Suprapubic skin (tissue), 3 donors: Measurements from ENCODE around the gene CALR3.

Experiments
- CTCF ChIP-seq, 2 donors: fragments of 200-600 bp in 1 of 2; fragments of 450-650 bp in 1 of 2; sonication (generic) in 1 of 2; IDR thresholded peaks; one replicate each; pipeline ENCODE4 v1.5.1; 2016 to 2019; ENCODE audit warnings: antibody characterized with exemption in 2 of 2, mild to moderate bottlenecking in 1 of 2, moderate library complexity in 1 of 2
- POLR2A ChIP-seq, 2 donors: fragments of 450-650 bp; IDR thresholded peaks; one replicate each; pipeline ENCODE4 v1.6.1; 2017; ENCODE audit warnings: antibody characterized with exemption in 2 of 2, mild to moderate bottlenecking in 2 of 2, moderate library complexity in 2 of 2

DNA sequence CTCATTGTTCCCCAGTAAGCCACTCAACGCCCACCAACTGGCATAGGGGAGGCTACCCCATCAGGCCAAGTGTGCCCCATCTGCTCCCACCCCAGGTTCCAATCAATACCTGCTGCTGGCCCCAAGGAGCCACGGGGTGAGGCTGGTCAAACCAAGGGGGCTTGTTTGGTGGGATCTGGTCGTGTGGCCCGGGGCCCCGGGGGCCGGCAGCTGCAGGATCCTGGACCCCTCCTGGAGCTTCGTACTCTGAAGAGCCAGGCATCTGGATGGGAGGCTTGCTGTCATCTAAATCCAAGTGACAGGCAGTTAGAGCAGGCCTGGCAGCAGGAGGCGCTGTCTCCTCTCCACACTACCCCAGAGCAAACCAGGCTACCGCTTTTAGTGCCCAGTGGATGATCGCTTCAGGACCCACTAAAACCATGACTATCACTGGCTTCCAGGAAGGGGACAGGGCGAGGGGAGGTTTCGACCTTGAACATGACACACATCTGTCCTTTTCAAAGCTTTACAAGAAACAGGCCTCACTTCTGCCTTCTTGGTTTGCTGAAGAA is 32.1 kb upstream of the CALR3 start:
- TF ChIP-seq CTCF (IDR thresholded peaks at IDR 0.05): peak in 1 of 2 donors; percentile 18
- no peak for TF ChIP-seq POLR2A (IDR thresholded peaks at IDR 0.05)
